T-helper 22 cell (primary cell): ENCODE measurements around the gene TMEM52.

Experiments
- DNase-seq: peaks from one replicate; pipeline ENCODE4 v3.0.0-alpha.2; 2020; ENCODE audit warnings: low read depth

TMEM52 gene

DNA sequence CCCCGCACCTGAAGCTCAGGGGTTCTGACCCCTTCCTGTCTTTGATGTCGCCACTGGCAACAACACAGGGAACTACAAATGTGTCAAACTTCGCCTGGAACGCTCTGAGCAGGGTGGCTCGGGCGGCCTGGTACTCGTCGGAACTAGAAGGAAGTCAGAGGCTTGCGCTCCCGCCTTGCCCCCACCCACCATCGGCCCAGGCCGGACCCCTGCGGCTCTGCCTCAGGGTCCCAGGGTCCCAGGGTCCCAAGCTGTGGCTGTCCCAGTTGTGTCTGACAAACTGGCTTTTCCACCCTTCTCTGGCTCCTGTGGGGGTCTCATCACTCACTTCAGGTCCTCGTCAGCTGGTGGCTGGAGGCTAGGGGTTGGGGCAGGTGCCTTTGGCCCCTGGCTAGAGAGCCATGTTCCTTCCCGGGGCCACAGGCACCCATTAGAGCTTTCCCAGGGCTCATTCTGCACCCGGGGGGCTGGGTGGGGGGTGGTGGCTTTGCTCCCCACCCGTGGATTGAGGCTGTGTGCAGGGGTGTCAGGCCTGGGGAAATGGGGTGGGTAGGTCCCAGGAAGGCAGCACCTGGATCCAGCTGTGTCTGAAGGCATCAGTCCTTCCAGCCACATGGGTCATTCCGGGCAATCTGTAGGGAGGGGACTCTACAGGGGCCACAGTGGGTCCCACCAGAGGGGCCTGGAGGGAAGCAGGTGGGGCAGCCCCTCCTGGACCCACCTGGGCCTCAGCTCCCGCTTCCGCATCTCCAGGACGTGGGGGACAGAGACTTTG lies 8.0 kb upstream of the TMEM52 start:
- no peak for DNase-seq

DNA sequence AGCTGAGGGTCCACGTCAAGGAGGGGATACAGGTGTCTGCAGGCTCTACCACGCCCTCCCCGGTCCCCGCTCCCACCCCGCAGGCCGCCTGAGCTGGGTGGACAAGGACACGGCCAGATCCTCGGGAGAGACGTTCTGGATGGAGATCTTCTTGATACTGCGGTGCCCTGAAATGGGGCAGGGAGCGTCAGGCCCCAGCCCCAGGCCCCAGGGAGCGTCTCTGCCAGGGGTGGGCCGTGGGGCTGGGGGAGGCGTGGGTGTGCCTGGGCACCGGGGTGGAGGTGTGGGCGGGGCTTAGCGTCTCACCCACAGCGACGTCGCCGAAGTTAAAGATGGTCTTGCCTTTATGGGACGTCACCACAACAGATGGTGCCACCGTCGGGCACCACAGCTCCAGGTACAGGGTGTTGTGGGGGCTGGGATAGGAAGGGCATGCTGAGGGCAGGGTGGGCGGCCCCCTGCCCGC lies 7.3 kb upstream of the TMEM52 start:
- DNase-seq: no peak

GRCh38 chr1:1925437-1926345 lies 6.6 kb upstream of the TMEM52 start:
- DNase-seq: no peak

- no peak for DNase-seq
Measured at GRCh38 chr1:1924849-1925248, 5.8 kb upstream of the TMEM52 start.

DNA sequence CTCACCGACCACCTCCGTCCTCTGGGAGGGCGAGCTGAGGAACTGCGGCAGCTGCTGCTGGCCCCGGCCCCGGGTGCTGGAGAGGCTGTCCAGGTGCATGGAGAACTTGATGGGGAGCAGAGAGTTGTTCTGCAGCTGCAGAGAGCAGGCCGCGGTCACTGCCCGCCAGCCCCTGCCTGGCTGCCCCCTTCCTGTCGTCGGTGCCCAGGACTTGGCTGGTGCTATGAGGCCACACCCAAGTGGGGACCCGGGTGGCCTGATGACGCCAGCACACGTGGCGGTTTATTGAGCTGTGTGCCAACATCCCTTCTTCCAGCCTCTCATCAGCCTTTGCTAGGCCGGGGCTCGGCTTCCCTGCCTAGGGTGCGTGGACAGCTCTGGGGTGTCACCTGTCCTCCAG lies 5.3 kb upstream of the TMEM52 start:
- no peak for DNase-seq

- DNase-seq: no peak
Measured at GRCh38 chr1:1922956-1923833, 4.1 kb upstream of the TMEM52 start.

GRCh38 chr1:1922702-1922955 lies 3.5 kb upstream of the TMEM52 start:
- DNase-seq: no peak

- no peak for DNase-seq
Measured at GRCh38 chr1:1921901-1922701, 3.0 kb upstream of the TMEM52 start.

GRCh38 chr1:1921459-1921862 lies 2.4 kb upstream of the TMEM52 start:
- no peak for DNase-seq

- no peak for DNase-seq
Measured at GRCh38 chr1:1920608-1921458, 1.8 kb upstream of the TMEM52 start.

DNA sequence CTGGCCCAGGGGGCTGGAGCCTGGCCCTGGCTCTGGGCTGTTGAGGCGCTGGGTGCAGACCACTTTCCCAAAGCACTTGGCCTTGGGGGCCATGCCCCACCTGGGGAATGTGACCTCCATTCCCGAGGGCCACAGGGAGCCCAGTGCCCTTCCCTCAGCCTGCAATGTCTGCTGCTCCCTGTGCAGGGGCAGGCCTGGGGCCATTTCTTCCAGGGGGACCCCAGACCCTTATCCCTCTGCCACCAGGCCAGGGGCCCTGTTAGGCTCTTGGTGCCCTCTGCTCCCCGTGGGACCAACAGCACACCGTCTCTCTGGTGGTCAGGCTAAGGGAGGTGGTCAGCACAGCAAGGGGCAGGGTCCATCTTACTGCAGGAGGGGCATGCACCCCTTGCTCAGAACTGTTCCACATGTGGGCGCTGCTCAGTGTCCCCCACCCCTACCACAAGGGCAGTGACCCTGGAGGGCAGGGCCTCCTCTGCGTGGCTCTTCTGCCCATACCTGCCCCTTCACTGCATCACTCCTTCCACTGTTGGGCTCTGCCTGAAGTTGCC lies 1.1 kb upstream of the TMEM52 start:
- DNase-seq: no peak

DNA sequence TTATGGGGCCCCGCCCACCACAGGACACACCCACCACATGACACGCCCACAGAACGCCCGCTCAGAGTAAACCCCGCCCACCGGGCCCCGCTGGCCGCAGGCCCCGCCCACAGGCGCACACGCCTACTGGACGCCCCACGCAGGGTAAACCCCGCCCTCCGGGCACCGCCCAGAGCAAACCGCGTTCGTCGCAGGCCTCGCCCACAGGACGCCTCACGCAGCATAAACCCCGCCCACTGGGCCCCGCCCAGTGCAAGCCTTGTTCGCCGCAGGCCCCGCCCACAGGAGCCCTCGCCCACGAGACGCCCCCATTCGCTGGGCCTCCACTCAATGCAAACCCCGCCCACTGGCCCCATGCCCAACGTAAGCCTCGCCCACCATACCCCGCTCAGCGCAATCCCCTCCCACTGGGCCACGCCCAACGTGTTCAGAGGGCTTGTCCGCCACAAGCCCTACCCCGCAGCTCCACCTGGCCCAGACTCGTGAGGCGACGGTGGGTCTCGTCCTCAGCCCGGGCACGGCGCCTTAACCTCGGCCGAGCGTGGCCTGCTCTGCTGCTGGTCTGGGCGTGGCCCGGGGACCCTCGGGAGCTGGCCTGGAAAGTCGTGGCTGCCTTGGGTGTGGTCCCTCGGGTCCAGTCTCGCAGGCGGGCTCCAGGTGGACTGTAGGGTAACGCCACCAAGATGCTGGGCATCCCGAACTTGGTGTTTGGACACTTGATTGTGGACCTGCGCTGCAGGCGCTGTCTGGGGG lies 401 bp upstream of the TMEM52 start:
- peak; percentile 99 for DNase-seq

DNA sequence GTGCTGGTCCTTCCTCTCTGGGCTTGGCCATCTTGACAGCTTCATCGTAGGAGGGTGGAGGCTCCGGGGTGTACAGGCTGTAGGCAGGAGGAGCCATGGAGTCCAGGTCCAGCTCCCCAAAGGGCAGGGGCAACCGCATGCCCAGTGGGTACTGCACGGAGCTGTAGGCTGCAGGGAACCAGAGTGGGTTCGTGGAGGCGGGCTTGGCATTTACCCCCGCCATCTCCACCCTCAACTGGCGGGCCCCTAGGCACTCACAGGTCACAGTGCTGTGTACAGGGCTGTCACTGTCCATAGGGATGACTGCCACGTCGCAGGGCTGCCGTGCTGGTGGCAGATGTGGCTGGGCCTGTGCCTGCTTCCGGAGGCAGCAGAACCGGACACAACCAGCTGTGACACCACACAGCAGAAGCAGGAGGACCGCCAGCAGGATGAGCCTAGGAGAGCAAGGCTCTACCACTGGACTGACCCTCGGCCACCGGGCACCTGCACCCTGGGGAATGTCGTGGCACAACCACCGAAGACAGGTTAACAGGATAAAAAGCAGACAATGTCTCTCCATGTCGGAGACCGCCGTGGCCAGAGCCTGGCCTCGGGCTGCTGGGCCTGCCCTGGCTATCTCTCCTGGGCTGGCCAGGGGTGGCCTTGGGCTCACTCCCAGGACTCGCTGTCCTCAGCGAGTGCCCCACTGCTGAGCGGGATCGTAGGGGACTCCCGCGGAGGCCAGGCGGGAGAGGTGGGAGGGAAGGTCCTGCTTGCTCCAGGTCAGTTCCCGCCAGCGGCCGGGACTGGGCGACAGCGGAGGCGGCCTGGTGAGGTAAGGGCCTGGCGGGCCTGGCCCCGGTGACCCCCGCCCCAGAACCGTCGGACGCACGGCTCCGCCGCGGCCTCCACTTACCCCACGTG lies 831 bp downstream of the TMEM52 start:
- no peak for DNase-seq

- DNase-seq: no peak
Measured at GRCh38 chr1:1917304-1917976, 1.6 kb downstream of the TMEM52 start.

- no peak for DNase-seq
Measured at GRCh38 chr1:1916851-1917251, 2.2 kb downstream of the TMEM52 start.

GRCh38 chr1:1915911-1916840 lies 2.9 kb downstream of the TMEM52 start:
- DNase-seq: no peak
